ENCODE results near the gene ZNF165.
"Not testable (repeated sequence)": the region's sequence is repeated elsewhere in the genome, so short reads cannot be mapped to it uniquely, and the experiment has no call there.

Gene ZNF165

GRCh38 chr6:28122283-28122682 lies 41.9 kb downstream of the ZNF165 start:
- not testable (repeated sequence) for DNase-seq (ENCODE audit: low read depth)

- no peak for DNase-seq (ENCODE audit: low read depth)
Observed at GRCh38 chr6:28124350-28124970, 44.1 kb downstream of the ZNF165 start, which contains the start of gene ZSCAN16. Gene ZSCAN16, plus strand, starts transcription at chr6:28124609. Its CDS starts 835 bp downstream, at chr6:28125444.

- no peak for DNase-seq (ENCODE audit: low read depth)
Observed at GRCh38 chr6:28124971-28125353, 44.6 kb downstream of the ZNF165 start.

GRCh38 chr6:28125401-28125800 lies 45.0 kb downstream of the ZNF165 start:
- no peak for DNase-seq (ENCODE audit: low read depth)

GRCh38 chr6:28134015-28134414 lies 53.6 kb downstream of the ZNF165 start:
- DNase-seq (ENCODE audit: low read depth): no peak

GRCh38 chr6:28134716-28135115 lies 54.3 kb downstream of the ZNF165 start:
- DNase-seq (ENCODE audit: low read depth): no peak

- no peak for DNase-seq (ENCODE audit: low read depth)
Observed at GRCh38 chr6:28135393-28135792, 55.0 kb downstream of the ZNF165 start.

DNA sequence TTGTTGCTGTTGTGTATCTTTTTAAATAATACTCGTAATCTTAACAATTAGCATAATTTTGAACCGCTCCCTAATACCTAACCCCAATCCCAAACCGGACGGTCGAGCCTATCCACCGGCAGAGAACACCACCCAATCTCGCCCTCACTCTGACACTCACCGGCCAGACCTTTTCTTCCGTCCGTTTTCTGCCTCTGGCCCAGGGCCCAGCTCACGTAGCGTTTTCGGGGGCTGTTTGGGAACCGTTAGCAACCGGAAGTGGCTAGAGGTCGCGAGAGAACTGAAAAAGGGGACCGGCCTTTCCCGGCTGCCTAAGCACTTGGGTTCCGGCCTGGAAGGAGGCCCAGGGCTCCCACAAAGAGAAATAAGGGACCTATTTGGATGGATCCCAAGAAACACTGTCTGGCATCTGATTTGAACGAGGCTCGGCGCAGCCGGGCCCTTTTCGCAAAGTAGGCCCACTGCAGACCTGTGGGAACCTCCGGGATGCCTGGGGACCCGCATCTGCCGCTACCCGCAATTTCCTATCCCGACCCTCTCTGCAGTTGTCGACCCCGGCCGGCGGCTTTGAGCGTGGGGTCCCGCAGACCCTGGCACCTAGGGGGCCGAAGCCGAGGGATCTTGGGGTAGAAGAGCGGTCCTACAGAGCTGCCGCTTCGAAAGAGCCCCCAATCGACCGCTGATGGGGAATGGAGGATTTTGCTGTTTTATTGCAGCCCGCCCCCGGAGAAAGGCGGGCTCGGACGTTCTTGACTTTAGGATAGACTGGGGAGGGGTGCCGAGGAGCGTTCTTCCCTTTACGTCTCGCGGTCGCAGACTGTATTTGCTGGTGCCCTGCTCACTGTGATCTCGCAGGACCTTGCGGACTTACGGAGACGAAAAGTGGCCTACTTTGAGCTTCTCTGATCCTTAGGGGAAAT lies 56.5 kb downstream of the ZNF165 start:
- DNase-seq (ENCODE audit: low read depth): peak; percentile 86

DNA sequence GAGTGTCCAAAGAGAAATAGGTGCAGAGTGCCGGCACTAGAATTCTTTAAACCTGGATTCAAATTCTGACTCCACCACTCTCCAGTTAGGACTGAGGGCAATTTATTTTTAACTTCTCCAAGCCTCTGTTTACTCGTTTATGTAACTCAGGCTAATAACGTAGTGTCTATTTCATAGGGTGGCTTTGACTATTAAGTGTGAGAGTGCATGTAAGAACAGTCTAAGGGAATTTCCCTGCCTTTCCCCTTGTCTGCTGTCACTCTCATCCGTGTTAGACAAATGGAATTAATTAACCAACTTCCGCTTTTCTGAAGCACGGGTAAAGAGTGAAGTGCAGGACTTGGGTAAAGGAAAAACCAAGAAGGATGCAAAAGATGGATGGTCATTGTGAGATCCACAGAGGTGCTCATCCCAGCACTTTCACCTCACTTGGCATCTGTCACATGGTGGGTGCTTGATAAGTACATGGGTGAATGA lies 57.2 kb downstream of the ZNF165 start:
- no peak for DNase-seq (ENCODE audit: low read depth)

All from HS-5 (cell line).